ENCODE measurements around the gene CDC7. TPM values are rescaled to one million over a fixed set of nuclear protein-coding genes. Genes with fewer than 3 reads are reported as not detected.

The CDC7 gene
- total RNA-seq, 1 donor from 2014 or later, result 16.3 TPM

GRCh38 chr1:91550961-91551360 is 50.3 kb downstream of the CDC7 start:
- H3K4me1 Mint-ChIP-seq, result peaks cover 16% of the 10 kb centered on the region
- H3K4me3 Mint-ChIP-seq, result no peak overlapping the region
- H3K27me3 Mint-ChIP-seq (ENCODE audit: low read depth), result peaks cover 5% of the 10 kb centered on the region
- H3K36me3 Mint-ChIP-seq, result no peaks in the 10 kb centered on the region
- TF ChIP-seq, protein P1, sequence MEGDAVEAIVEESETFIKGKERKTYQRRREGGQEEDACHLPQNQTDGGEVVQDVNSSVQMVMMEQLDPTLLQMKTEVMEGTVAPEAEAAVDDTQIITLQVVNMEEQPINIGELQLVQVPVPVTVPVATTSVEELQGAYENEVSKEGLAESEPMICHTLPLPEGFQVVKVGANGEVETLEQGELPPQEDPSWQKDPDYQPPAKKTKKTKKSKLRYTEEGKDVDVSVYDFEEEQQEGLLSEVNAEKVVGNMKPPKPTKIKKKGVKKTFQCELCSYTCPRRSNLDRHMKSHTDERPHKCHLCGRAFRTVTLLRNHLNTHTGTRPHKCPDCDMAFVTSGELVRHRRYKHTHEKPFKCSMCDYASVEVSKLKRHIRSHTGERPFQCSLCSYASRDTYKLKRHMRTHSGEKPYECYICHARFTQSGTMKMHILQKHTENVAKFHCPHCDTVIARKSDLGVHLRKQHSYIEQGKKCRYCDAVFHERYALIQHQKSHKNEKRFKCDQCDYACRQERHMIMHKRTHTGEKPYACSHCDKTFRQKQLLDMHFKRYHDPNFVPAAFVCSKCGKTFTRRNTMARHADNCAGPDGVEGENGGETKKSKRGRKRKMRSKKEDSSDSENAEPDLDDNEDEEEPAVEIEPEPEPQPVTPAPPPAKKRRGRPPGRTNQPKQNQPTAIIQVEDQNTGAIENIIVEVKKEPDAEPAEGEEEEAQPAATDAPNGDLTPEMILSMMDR (IDR thresholded peaks at IDR 0.05; ENCODE audit: unreplicated experiment), result no peak
- no peak for DNase-seq (ENCODE audit: low spot score in 2 of 2, unreplicated experiment in 2 of 2)
- no peaks in the 10 kb centered on the region for H3K9me3 Mint-ChIP-seq
- H3K27ac Mint-ChIP-seq, result no peak overlapping the region

DNA sequence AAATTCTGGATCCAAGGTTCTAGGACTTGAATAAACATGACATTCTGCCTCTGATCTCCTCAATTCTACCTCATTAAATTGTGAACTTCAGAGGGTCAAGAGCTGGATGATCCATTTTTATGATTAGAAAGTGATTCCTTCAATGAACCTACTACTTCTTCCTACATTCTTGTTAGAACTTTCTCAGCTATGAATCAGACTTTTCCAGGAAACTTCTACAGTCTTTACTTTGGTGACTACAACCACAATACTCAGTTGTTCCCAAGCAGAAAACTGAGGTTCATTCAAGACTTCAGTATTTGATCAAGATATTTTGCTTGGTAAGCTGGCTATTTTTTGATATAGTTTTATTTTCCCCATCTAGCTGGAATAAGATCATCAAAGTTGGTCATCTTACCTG is 51.4 kb downstream of the CDC7 start:
- Mint-ChIP-seq H3K36me3 (no peaks in the 10 kb centered on the region), H3K9me3 (no peaks in the 10 kb centered on the region), H3K4me3 (no peak overlapping the region), H3K27ac (no peak overlapping the region), H3K4me1 (peaks cover 27% of the 10 kb centered on the region), H3K27me3 (ENCODE audit: low read depth) (peaks cover 5% of the 10 kb centered on the region)
- DNase-seq (ENCODE audit: low spot score in 2 of 2, unreplicated experiment in 2 of 2), result no peak
- TF ChIP-seq, protein P1 (IDR thresholded peaks at IDR 0.05; ENCODE audit: unreplicated experiment), result no peak

DNA sequence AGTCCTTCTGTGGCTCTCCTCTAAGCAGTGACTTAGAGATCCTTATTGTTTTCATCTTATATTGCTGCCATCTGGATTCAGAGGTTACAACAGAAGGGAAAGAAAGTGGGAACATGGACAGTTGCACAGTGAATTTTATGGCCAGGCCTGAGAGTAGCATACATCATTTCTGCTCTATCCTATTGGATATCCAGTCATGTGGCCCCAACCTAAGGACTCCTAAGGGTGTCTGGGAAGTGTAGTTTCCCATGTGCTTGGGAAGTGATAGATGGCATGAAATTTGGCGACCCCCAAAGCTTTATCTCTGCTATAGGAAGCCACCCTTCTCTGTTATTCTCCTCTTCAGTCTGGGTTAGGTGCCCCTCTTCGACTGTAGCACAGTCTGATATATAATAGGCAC is 51.9 kb downstream of the CDC7 start:
- Mint-ChIP-seq H3K36me3 (no peaks in the 10 kb centered on the region), H3K4me1 (peaks cover 29% of the 10 kb centered on the region), H3K27me3 (ENCODE audit: low read depth) (no peaks in the 10 kb centered on the region), H3K4me3 (no peak overlapping the region), H3K27ac (no peak overlapping the region), H3K9me3 (no peaks in the 10 kb centered on the region)
- TF ChIP-seq, protein P1 (IDR thresholded peaks at IDR 0.05; ENCODE audit: unreplicated experiment), result no peak
- DNase-seq (ENCODE audit: low spot score in 2 of 2, unreplicated experiment in 2 of 2), result no peak

DNA sequence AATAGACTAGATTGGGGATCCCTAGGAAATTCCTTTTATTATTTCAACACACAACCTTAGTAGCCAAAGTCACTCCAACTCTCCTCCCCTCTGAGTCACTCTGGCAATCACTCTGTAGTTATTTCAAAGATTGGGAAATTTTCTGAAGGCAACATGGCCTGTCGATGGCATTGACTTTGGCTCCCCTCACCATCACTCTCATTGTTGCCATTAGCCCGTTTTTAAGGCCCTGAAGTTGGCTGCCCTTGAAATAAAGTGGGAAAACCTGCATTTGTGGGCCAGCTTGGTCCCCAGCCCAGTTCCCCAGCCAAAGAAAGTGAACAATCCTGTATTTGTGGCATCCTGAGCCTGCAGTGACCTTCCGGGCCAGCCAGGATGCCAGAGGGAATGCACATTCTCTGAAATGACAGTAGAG is 52.5 kb downstream of the CDC7 start:
- DNase-seq (ENCODE audit: low spot score in 2 of 2, unreplicated experiment in 2 of 2), result no peak
- Mint-ChIP-seq H3K4me3 (no peak overlapping the region), H3K36me3 (no peaks in the 10 kb centered on the region), H3K27ac (no peak overlapping the region), H3K4me1 (peaks cover 29% of the 10 kb centered on the region), H3K9me3 (no peaks in the 10 kb centered on the region), H3K27me3 (ENCODE audit: low read depth) (no peaks in the 10 kb centered on the region)
- TF ChIP-seq, protein P1 (IDR thresholded peaks at IDR 0.05; ENCODE audit: unreplicated experiment), result no peak

GRCh38 chr1:91555074-91555730 is 54.6 kb downstream of the CDC7 start:
- Mint-ChIP-seq H3K4me1 (peaks cover 24% of the 10 kb centered on the region), H3K9me3 (no peaks in the 10 kb centered on the region), H3K27ac (peak overlapping the region; percentile 7), H3K36me3 (no peaks in the 10 kb centered on the region), H3K27me3 (ENCODE audit: low read depth) (no peaks in the 10 kb centered on the region), H3K4me3 (no peak overlapping the region)
- TF ChIP-seq, protein P1 (IDR thresholded peaks at IDR 0.05; ENCODE audit: unreplicated experiment), result no peak
- no peak for DNase-seq (ENCODE audit: low spot score in 2 of 2, unreplicated experiment in 2 of 2)

Measured in mesothelial cell of epicardium (in vitro differentiated cells).